ENCODE measurements around the gene OSBP. TPM values are rescaled to one million over a fixed set of nuclear protein-coding genes. Genes with fewer than 3 reads are reported as not detected.

The OSBP gene
- total RNA-seq, 1 donor from 2014 or later, result 30.0 TPM

DNA sequence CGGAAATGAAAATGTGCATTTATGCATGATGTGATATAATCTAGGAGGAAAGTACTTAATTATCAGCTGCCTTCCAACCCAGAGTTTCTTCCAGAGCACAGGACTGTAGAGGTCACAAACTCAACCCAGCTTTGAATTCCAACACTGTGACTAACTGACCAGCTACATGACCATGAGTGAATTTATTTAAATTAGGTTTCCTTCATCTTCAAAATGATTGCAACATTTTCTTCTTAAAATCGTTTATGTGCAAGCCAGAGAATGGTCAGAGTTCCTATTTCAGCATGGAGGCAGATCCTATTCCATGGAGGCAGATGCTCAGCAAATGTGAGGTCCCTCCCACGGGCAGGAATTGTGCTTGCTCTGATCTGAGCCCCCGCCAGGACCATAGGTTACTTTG lies 42.4 kb downstream of the OSBP start:
- H3K9me3 ChIP-seq (replicated peaks), result no peaks in the 10 kb centered on the region
- peaks cover 12% of the 10 kb centered on the region for H3K4me1 ChIP-seq
- TF ChIP-seq, protein P1, sequence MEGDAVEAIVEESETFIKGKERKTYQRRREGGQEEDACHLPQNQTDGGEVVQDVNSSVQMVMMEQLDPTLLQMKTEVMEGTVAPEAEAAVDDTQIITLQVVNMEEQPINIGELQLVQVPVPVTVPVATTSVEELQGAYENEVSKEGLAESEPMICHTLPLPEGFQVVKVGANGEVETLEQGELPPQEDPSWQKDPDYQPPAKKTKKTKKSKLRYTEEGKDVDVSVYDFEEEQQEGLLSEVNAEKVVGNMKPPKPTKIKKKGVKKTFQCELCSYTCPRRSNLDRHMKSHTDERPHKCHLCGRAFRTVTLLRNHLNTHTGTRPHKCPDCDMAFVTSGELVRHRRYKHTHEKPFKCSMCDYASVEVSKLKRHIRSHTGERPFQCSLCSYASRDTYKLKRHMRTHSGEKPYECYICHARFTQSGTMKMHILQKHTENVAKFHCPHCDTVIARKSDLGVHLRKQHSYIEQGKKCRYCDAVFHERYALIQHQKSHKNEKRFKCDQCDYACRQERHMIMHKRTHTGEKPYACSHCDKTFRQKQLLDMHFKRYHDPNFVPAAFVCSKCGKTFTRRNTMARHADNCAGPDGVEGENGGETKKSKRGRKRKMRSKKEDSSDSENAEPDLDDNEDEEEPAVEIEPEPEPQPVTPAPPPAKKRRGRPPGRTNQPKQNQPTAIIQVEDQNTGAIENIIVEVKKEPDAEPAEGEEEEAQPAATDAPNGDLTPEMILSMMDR (IDR thresholded peaks at IDR 0.05; ENCODE audit: borderline replicate concordance), result no peak
- no peaks in the 10 kb centered on the region for H3K27me3 ChIP-seq (ENCODE audit: low read depth)
- no peak overlapping the region for H3K27ac ChIP-seq (replicated peaks)
- no peak for DNase-seq
- intact Hi-C loops (cut with micrococcal nuclease), result no loop called here
- peaks cover 32% of the 10 kb centered on the region for H3K36me3 ChIP-seq
- H3K4me3 ChIP-seq, result no peak overlapping the region

DNA sequence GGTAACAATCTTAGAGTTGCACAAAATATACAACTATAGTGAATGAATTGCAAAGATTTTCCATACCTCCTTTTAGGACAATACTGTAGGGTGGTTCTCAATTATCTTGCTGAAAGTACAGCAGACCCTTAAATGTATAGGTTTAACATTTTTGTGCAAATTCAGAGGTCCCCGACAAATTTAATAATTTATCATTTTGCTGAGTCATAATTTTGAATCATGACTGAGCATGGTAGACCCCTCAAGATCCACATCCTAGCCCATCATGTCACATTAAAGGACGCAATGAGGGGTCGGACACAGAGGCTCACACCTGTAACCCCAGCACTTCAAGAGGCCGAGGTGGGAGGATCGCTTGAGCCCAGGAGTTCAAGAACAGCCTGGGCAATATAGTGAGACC lies 43.5 kb downstream of the OSBP start:
- Histone ChIP-seq H3K36me3 (peaks cover 21% of the 10 kb centered on the region), H3K9me3 (replicated peaks) (no peaks in the 10 kb centered on the region), H3K4me3 (no peak overlapping the region), H3K4me1 (peaks cover 12% of the 10 kb centered on the region), H3K27ac (replicated peaks) (no peak overlapping the region), H3K27me3 (ENCODE audit: low read depth) (no peaks in the 10 kb centered on the region)
- intact Hi-C loops (cut with micrococcal nuclease), result no loop called here
- TF ChIP-seq, protein P1 (IDR thresholded peaks at IDR 0.05; ENCODE audit: borderline replicate concordance), result no peak
- no peak for DNase-seq

DNA sequence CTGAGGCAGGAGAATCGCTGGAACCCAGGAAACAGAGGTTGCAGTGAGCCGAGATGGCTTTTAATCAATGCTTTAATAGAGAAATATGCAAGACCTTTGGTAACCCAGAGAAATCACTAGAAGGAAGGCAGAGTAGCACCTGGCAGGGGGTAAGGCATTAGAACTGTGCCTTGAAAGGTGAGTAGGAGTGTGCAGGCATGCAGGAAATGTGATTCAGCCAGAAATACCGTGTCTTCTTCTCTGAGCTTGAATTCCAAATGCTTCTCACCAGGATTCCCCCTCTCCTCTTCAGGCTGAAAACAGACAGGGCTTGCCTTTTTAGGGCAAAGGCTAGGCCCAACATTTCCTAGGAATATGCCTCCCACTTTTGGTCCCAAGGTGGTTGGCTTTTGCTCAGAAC lies 53.3 kb downstream of the OSBP start:
- TF ChIP-seq, protein P1 (IDR thresholded peaks at IDR 0.05; ENCODE audit: borderline replicate concordance), result no peak
- Histone ChIP-seq H3K27me3 (ENCODE audit: low read depth) (no peaks in the 10 kb centered on the region), H3K36me3 (no peaks in the 10 kb centered on the region), H3K4me3 (no peak overlapping the region), H3K27ac (replicated peaks) (no peak overlapping the region), H3K4me1 (peaks cover 14% of the 10 kb centered on the region), H3K9me3 (replicated peaks) (no peaks in the 10 kb centered on the region)
- no peak for DNase-seq
- intact Hi-C loops (cut with micrococcal nuclease), result no loop called here

DNA sequence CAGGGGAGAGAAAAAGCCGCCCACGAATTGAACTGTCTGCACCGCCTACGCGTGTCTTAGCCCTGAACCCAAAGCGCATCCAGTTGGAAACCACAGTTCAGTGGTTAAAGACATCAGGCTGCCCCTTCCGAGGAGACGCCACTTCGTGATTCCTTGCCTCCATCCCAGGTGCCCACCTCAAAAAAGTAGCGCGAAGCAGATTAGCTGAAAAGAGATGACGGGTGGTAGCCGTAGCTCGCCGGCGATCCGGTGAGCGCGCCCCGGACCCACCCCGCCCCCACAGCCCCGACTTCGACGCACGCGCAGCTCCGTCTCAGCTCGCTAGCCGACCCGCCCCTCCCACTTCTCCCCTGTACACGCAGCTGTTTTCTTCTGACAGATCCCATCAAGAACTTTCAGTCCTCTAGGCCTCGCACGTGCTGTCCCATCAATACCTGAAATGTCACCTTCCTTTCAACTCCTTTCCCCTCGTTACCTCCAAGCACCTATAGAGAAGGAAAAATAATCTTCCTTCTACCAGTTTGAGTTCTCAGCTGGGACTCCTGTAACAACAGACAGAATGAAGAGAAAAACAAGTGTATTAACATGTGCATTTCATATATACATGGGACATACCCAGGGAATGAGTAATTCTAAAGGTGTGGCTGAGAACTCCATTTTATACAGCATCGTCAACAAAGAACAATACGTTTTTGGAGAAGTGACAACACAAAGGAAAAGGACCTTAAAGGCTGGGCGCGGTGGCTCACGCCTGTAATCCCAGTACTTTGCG lies 54.7 kb downstream of the OSBP start:
- H3K4me1 ChIP-seq, result peaks cover 28% of the 10 kb centered on the region
- H3K36me3 ChIP-seq, result no peaks in the 10 kb centered on the region

DNA sequence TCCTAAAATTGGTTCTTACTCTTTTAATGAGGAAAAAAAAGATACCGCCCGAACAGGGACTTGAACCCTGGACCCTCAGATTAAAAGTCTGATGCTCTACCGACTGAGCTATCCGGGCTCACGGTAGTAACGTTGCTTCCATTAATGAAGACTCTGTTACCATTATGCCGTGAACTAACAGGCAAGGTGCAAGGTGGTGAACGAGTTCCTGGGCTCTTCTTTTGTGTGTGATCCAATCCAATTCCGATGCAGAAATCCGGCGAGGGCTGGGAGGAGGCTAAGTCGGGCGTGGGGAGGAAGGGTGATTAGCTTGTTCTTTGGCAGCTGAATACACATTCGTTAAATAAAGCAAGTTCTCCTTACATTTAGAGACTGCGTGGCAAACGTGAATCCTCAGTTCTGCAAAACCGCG lies 55.3 kb downstream of the OSBP start:
- DNase-seq, result no peak
- Histone ChIP-seq H3K4me3 (peak overlapping the region; percentile 90), H3K27ac (replicated peaks) (peak overlapping the region; percentile 93), H3K4me1 (peaks cover 33% of the 10 kb centered on the region), H3K27me3 (ENCODE audit: low read depth) (no peaks in the 10 kb centered on the region), H3K9me3 (replicated peaks) (no peaks in the 10 kb centered on the region), H3K36me3 (no peaks in the 10 kb centered on the region)
- TF ChIP-seq, protein P1 (IDR thresholded peaks at IDR 0.05; ENCODE audit: borderline replicate concordance), result no peak
- intact Hi-C loops (cut with micrococcal nuclease), result no loop called here

More for the DNA sequence above, 54.7 kb downstream of the OSBP start:
- Histone ChIP-seq H3K9me3 (replicated peaks) (no peaks in the 10 kb centered on the region), H3K27me3 (ENCODE audit: low read depth) (no peaks in the 10 kb centered on the region), H3K4me3 (peak overlapping the region; percentile 90), H3K27ac (replicated peaks) (peak overlapping the region; percentile 93)
- intact Hi-C loops (cut with micrococcal nuclease), result no loop called here
- TF ChIP-seq, protein P1 (IDR thresholded peaks at IDR 0.05; ENCODE audit: borderline replicate concordance), result no peak
- DNase-seq, result peak; percentile 88

Measured in left ventricle myocardium inferior (tissue), 1 donor.